Gastroesophageal sphincter (tissue), 3 donors: ENCODE results near the gene PRCP.

Experiments
- CTCF ChIP-seq, 4 experiments: fragments of 200-600 bp in 2 of 4; fragments of 450-650 bp in 2 of 4; sonication (generic) in 1 of 4; IDR thresholded peaks; one replicate each; pipeline ENCODE4 v1.5.1; 2017 to 2019; ENCODE audit warnings: antibody characterized with exemption in 4 of 4, mild to moderate bottlenecking in 2 of 4, moderate library complexity in 2 of 4
- EP300 ChIP-seq: sonication (generic); formaldehyde crosslinking; IDR thresholded peaks from one replicate; pipeline ENCODE4 v1.6.1; 2017; ENCODE audit warnings: antibody characterized with exemption, mild to moderate bottlenecking
- POLR2A ChIP-seq, 2 donors: fragments of 450-650 bp; IDR thresholded peaks; one replicate each; pipeline ENCODE4 v1.6.1; 2017; ENCODE audit warnings: antibody characterized with exemption in 2 of 2, mild to moderate bottlenecking in 2 of 2, moderate library complexity in 1 of 2
- POLR2AphosphoS5 ChIP-seq: sonication (generic); formaldehyde crosslinking; IDR thresholded peaks from one replicate; pipeline ENCODE4 v1.6.1; 2017; ENCODE audit warnings: antibody characterized with exemption

- no peak for TF ChIP-seq CTCF (IDR thresholded peaks at IDR 0.05)
- no peak for TF ChIP-seq POLR2A (IDR thresholded peaks at IDR 0.05)
- no peak for TF ChIP-seq EP300
- TF ChIP-seq POLR2AphosphoS5: no peak
These were observed 81.7 kb downstream of the PRCP start for GRCh38 chr11:82818409-82819043.
